Ovary (tissue), 9 donors: Measurements from ENCODE around the gene MTHFR. TPM values are rescaled to one million over a fixed set of nuclear protein-coding genes. Genes with fewer than 3 reads are reported as not detected.

Experiments used
- DNase-seq, 5 donors: peaks; one replicate each; pipeline ENCODE4 v3.0.0-alpha.2; 2019 to 2020
- H3K27ac ChIP-seq, 2 donors: fragments of 200-600 bp; one replicate each; pipeline versions ENCODE4 v1.5.1 to v1.8.0; 2019 to 2022
- H3K27me3 ChIP-seq: fragments of 200-600 bp; one replicate; pipeline ENCODE4 v1.8.0; 2022
- H3K36me3 ChIP-seq: fragments of 200-600 bp; sonication (generic); one replicate; pipeline ENCODE4 v1.5.1; 2019
- H3K4me1 ChIP-seq: one replicate; pipeline ENCODE4 v1.8.1; 2013; ENCODE audit warnings: mild to moderate bottlenecking, moderate library complexity; ENCODE audit not compliant: insufficient read depth
- H3K4me3 ChIP-seq: fragments of 200-600 bp; sonication (generic); one replicate; pipeline ENCODE4 v1.5.1; 2017
- H3K9me3 ChIP-seq, 2 donors: fragments of 200-600 bp in 1 of 2; sonication (generic) in 1 of 2; one replicate each; pipeline versions ENCODE4 v1.5.1 to v1.8.1; 2013 to 2019; ENCODE audit warnings: mild to moderate bottlenecking in 1 of 2, moderate library complexity in 1 of 2
- CTCF ChIP-seq, 3 donors: fragments of 450-650 bp in 2 of 3; fragments of 200-600 bp in 1 of 3; IDR thresholded peaks; one replicate each; pipeline versions ENCODE4 v1.5.1 to v1.8.0; 2016 to 2022; ENCODE audit warnings: antibody characterized with exemption in 3 of 3, mild to moderate bottlenecking in 1 of 3
- EP300 ChIP-seq: sonication (generic); formaldehyde crosslinking; IDR thresholded peaks from one replicate; pipeline ENCODE4 v1.6.1; 2017; ENCODE audit warnings: antibody characterized with exemption
- POLR2A ChIP-seq: fragments of 450-650 bp; IDR thresholded peaks from one replicate; pipeline ENCODE4 v1.6.1; 2017; ENCODE audit warnings: antibody characterized with exemption, mild to moderate bottlenecking, moderate library complexity
- WGBS, 3 donors: extraction: QIAGEN DNeasy Blood & Tissue Kit in 1 of 3; methylation state at CpG; one replicate each; pipeline versions ENCODE4 v1.1.5 to v1.1.7; 2013 to 2017; 5-methylcytosine and 5-hydroxymethylcytosine counted together
- intact Hi-C, 4 donors: fragments of 100-400 bp; cut with DNase I; formaldehyde crosslinking; loops; one replicate each; pipeline versions ENCODE4 v1.11.0 to v1.15.1; 2022 to 2023
- polyA plus RNA-seq, 2 donors: library from polyadenylated mRNA; stranded (reverse); fragments of 200-250 nt in 1 of 2; fragments of 350-450 nt in 1 of 2; fragmentation: Illumina TruSeq in 1 of 2; extraction: RNeasy Lipid Tissue Mini Kit (QIAGEN cat#74804) in 1 of 2; gene quantifications; one replicate each; pipeline ENCODE4 v1.2.3, GENCODE V29; 2013 to 2014
- total RNA-seq, 7 donors: library from RNA; depleted of rRNA in 2 of 7; stranded (reverse); fragments of >200 nt in 2 of 7; fragmentation: NEBNext Ultra II Directional in 3 of 7; extraction: Animal tissue kit (Norgen Biotek cat#: 25700) in 3 of 7; gene quantifications; one replicate each; pipeline versions ENCODE4 v1.1.0 to v1.2.4, GENCODE V29; 2016 to 2023
- donor health status: DM: no; HTN: no; CAD: no; lungs with moderate emphysema.
- donor health status: DM: no; HTN: no; CAD: no.
- donor health status: Bipolar disorder and iron deficiency.
- donor health status: DM: yes; HTN: yes; CAD: no.
- donor health status: DM: no; HTN: no; CAD: no.
- donor health status: DM: yes; HTN: yes; CAD: no.

The MTHFR gene
- total and polyA plus RNA-seq, 9 donors, result 13.1 to 161 (median 55.6) TPM

- Histone ChIP-seq H3K9me3 (no peaks in the 10 kb centered on the region), H3K36me3 (no peaks in the 10 kb centered on the region), H3K4me3 (no peak overlapping the region), H3K27ac (no peak overlapping the region), H3K27me3 (no peaks in the 10 kb centered on the region), H3K4me1 (peaks cover 8% of the 10 kb centered on the region)
- intact Hi-C loops, result no loop called here
- WGBS, 3 donors, result 73 to 83% (median 75%) methylated on average over 9 to 10 of the region's 10 CpGs
- no peak for TF ChIP-seq CTCF (IDR thresholded peaks at IDR 0.05)
- DNase-seq, result no peak
Observed at GRCh38 chr1:11780380-11781147, 25.2 kb downstream of the MTHFR start.

- H3K9me3 ChIP-seq, result no peaks in the 10 kb centered on the region
- no peaks in the 10 kb centered on the region for H3K36me3 ChIP-seq
- H3K4me3 ChIP-seq, result no peak overlapping the region
- intact Hi-C loops, result no loop called here
- H3K27me3 ChIP-seq, result no peaks in the 10 kb centered on the region
- no peak overlapping the region for H3K27ac ChIP-seq
- TF ChIP-seq EP300 (no peak), POLR2A (no peak), CTCF (IDR thresholded peaks at IDR 0.05) (no peak)
- 84 to 89% (median 87%) methylated on average over 13 of the region's 13 CpGs for WGBS, 3 donors
- H3K4me1 ChIP-seq, result peaks cover 6% of the 10 kb centered on the region
- DNase-seq, result no peak
Observed at GRCh38 chr1:11779715-11780379, 25.9 kb downstream of the MTHFR start.

GRCh38 chr1:11778844-11779623, 26.7 kb downstream of the MTHFR start:
- no peaks in the 10 kb centered on the region for H3K36me3 ChIP-seq
- 86 to 92% (median 92%) methylated on average over 15 of the region's 15 CpGs for WGBS, 3 donors
- intact Hi-C loops, result no loop called here

More at GRCh38 chr1:11778844-11779623, 26.7 kb downstream of the MTHFR start:
- no peaks in the 10 kb centered on the region for H3K4me1 ChIP-seq
- no peak for DNase-seq
- TF ChIP-seq CTCF (IDR thresholded peaks at IDR 0.05) (no peak), EP300 (no peak), POLR2A (no peak)
- H3K9me3 ChIP-seq, result no peaks in the 10 kb centered on the region
- H3K4me3 ChIP-seq, result no peak overlapping the region
- no peak overlapping the region for H3K27ac ChIP-seq
- H3K27me3 ChIP-seq, result no peaks in the 10 kb centered on the region
